PFSK-1 (cell line): ENCODE data around the gene PPP1R3D.

Source experiments
- POLR2AphosphoS5 ChIP-seq: IDR thresholded peaks from 2 replicates; pipeline ENCODE4 v1.6.1; 2012; ENCODE audit warnings: low read depth, mild to moderate bottlenecking, control low read depth, low read length, moderate library complexity
- SIN3A ChIP-seq: IDR thresholded peaks from 2 replicates; pipeline ENCODE4 v1.6.1; 2012; ENCODE audit warnings: mild to moderate bottlenecking, low read length, moderate library complexity, borderline replicate concordance; ENCODE audit not compliant: insufficient read depth
- TAF1 ChIP-seq: IDR thresholded peaks from 2 replicates; pipeline ENCODE4 v1.6.1; 2012; ENCODE audit warnings: low read length, control low read depth, borderline replicate concordance; ENCODE audit not compliant: insufficient read depth

GRCh38 chr20:59888050-59888449, 52.1 kb downstream of the PPP1R3D start:
- TF ChIP-seq SIN3A = no peak
- TF ChIP-seq POLR2AphosphoS5 = no peak
- TF ChIP-seq TAF1 = no peak
